Right forelimb (tissue), 1 donor: ENCODE measurements around the gene PAK1IP1.
"Not testable (repeated sequence)": the region's sequence is repeated elsewhere in the genome, so short reads cannot be mapped to it uniquely, and the experiment has no call there.

Experiments used
- DNase-seq: peaks from one replicate; pipeline ENCODE4 v3.0.0-alpha.2; 2018

Gene PAK1IP1

GRCh38 chr6:10745116-10745515 lies 50.3 kb downstream of the PAK1IP1 start:
- no peak for DNase-seq

GRCh38 chr6:10746915-10747250 lies 52.1 kb downstream of the PAK1IP1 start:
- DNase-seq = no peak

GRCh38 chr6:10747251-10747972 lies 52.6 kb downstream of the PAK1IP1 start, which contains the start of gene TMEM14B:
TMEM14B (plus strand) TSS chr6:10747805; CDS start chr6:10749246, 1,441 bp downstream.
- DNase-seq = peak; percentile 99

GRCh38 chr6:10749734-10750133 lies 55.0 kb downstream of the PAK1IP1 start:
- DNase-seq = no peak

GRCh38 chr6:10750568-10750967 lies 55.8 kb downstream of the PAK1IP1 start:
- DNase-seq = not testable (repeated sequence)

GRCh38 chr6:10751757-10752156 lies 57.0 kb downstream of the PAK1IP1 start:
- DNase-seq = not testable (repeated sequence)

- no peak for DNase-seq
Measured at GRCh38 chr6:10756085-10756484, 61.3 kb downstream of the PAK1IP1 start.
